Testis (tissue), 3 donors: ENCODE measurements around the gene EGR4. TPM values are rescaled to one million over a fixed set of nuclear protein-coding genes. Genes with fewer than 3 reads are reported as not detected.

Experiments
- DNase-seq: peaks from one replicate; pipeline ENCODE4 v3.0.0-alpha.2; 2019
- H3K27ac ChIP-seq, 2 donors: fragments of 200-600 bp; sonication (generic); one replicate each; pipeline ENCODE4 v1.5.1; 2019
- H3K27me3 ChIP-seq: fragments of 200-600 bp; sonication (generic); one replicate; pipeline ENCODE4 v1.5.1; 2019
- H3K36me3 ChIP-seq: fragments of 200-600 bp; sonication (generic); one replicate; pipeline ENCODE4 v1.5.1; 2017; ENCODE audit warnings: low read depth; ENCODE audit errors: missing control alignments
- H3K4me1 ChIP-seq: fragments of 200-600 bp; sonication (generic); one replicate; pipeline ENCODE4 v1.5.1; 2019
- H3K4me3 ChIP-seq, 2 donors: fragments of 200-600 bp; sonication (generic); one replicate each; pipeline ENCODE4 v1.5.1; 2017 to 2019
- H3K9me3 ChIP-seq: fragments of 200-600 bp; sonication (generic); one replicate; pipeline ENCODE4 v1.5.1; 2017
- CTCF ChIP-seq, 3 experiments: fragments of 450-650 bp in 2 of 3; fragments of 200-600 bp in 1 of 3; sonication (generic) in 1 of 3; IDR thresholded peaks; one replicate each; pipeline ENCODE4 v1.5.1; 2016 to 2019; ENCODE audit warnings: antibody characterized with exemption in 3 of 3, mild to moderate bottlenecking in 2 of 3, moderate library complexity in 1 of 3
- POLR2A ChIP-seq: fragments of 450-650 bp; IDR thresholded peaks from one replicate; pipeline ENCODE4 v1.6.1; 2017; ENCODE audit warnings: antibody characterized with exemption, mild to moderate bottlenecking, moderate library complexity
- WGBS, 2 donors: methylation state at CpG; one replicate each; pipeline ENCODE4 v1.1.5; 2018; 5-methylcytosine and 5-hydroxymethylcytosine counted together
- intact Hi-C: fragments of 100-400 bp; cut with DNase I; formaldehyde crosslinking; loops from one replicate; pipeline ENCODE4 v1.15.1; 2023; ENCODE audit warnings: low total_unique reads
- polyA plus RNA-seq: library from polyadenylated mRNA; stranded (reverse); fragments of 350-450 nt; fragmentation: Illumina TruSeq; extraction: RNeasy Lipid Tissue Mini Kit (QIAGEN cat#74804); gene quantifications from one replicate; pipeline ENCODE4 v1.2.3, GENCODE V29; 2014; ENCODE audit warnings: low read depth, low replicate concordance; ENCODE audit not compliant: insufficient read depth
- total RNA-seq, 2 donors: library from RNA; depleted of rRNA; stranded (reverse); fragments of >200 nt; gene quantifications; one replicate each; pipeline ENCODE4 v1.2.3, GENCODE V29; 2016

Gene EGR4
- total and polyA plus RNA-seq, 3 donors from 2014 or later = 4.6 to 14.9 (median 12.5) TPM

GRCh38 chr2:73307720-73308119 lies 14.4 kb upstream of the EGR4 start:
- no peaks in the 10 kb centered on the region for H3K36me3 ChIP-seq
- H3K9me3 ChIP-seq = no peaks in the 10 kb centered on the region
- H3K4me1 ChIP-seq = no peaks in the 10 kb centered on the region
- no peak for DNase-seq
- H3K27me3 ChIP-seq = no peaks in the 10 kb centered on the region
- H3K4me3 ChIP-seq = no peak overlapping the region
- no peak overlapping the region for H3K27ac ChIP-seq
- intact Hi-C loops = no loop called here
- 69 to 70% methylated on average over 2 to 9 of the region's 9 CpGs for WGBS, 2 donors
- TF ChIP-seq POLR2A (no peak), CTCF (IDR thresholded peaks at IDR 0.05) (no peak)

GRCh38 chr2:73301636-73302035 lies 8.3 kb upstream of the EGR4 start:
- no peaks in the 10 kb centered on the region for H3K27me3 ChIP-seq
- TF ChIP-seq POLR2A = no peak
- no peak for TF ChIP-seq CTCF (IDR thresholded peaks at IDR 0.05)
- no peaks in the 10 kb centered on the region for H3K4me1 ChIP-seq
- WGBS, 2 donors = 78 to 81% methylated on average over 4 of the region's 4 CpGs
- DNase-seq = no peak
- no peak overlapping the region for H3K27ac ChIP-seq
- H3K9me3 ChIP-seq = no peaks in the 10 kb centered on the region
- intact Hi-C loops = no loop called here
- H3K36me3 ChIP-seq = no peaks in the 10 kb centered on the region
- no peak overlapping the region for H3K4me3 ChIP-seq

GRCh38 chr2:73300926-73301325 lies 7.6 kb upstream of the EGR4 start:
- Histone ChIP-seq H3K9me3 (no peaks in the 10 kb centered on the region), H3K4me3 (no peak overlapping the region), H3K27ac (no peak overlapping the region), H3K4me1 (no peaks in the 10 kb centered on the region), H3K36me3 (no peaks in the 10 kb centered on the region), H3K27me3 (no peaks in the 10 kb centered on the region)
- no peak for DNase-seq
- intact Hi-C loops = no loop called here
- 69 to 70% methylated on average over 3 of the region's 3 CpGs for WGBS, 2 donors
- no peak for TF ChIP-seq POLR2A
- TF ChIP-seq CTCF (IDR thresholded peaks at IDR 0.05) = no peak

GRCh38 chr2:73297586-73297985 lies 4.2 kb upstream of the EGR4 start:
- H3K9me3 ChIP-seq = no peaks in the 10 kb centered on the region
- no peaks in the 10 kb centered on the region for H3K27me3 ChIP-seq
- H3K27ac ChIP-seq = no peak overlapping the region
- H3K4me1 ChIP-seq = no peaks in the 10 kb centered on the region
- H3K4me3 ChIP-seq = no peak overlapping the region
- H3K36me3 ChIP-seq = no peaks in the 10 kb centered on the region
- intact Hi-C loops = no loop called here
- WGBS, 2 donors = 62 to 78% methylated on average over 4 of the region's 4 CpGs
- TF ChIP-seq CTCF (IDR thresholded peaks at IDR 0.05) = no peak
- TF ChIP-seq POLR2A = no peak
- no peak for DNase-seq

GRCh38 chr2:73297151-73297559 lies 3.8 kb upstream of the EGR4 start:
- no peaks in the 10 kb centered on the region for H3K27me3 ChIP-seq

More at GRCh38 chr2:73297151-73297559, 3.8 kb upstream of the EGR4 start:
- Histone ChIP-seq H3K36me3 (no peaks in the 10 kb centered on the region), H3K4me3 (no peak overlapping the region), H3K4me1 (no peaks in the 10 kb centered on the region), H3K27ac (no peak overlapping the region), H3K9me3 (no peaks in the 10 kb centered on the region)
- DNase-seq = no peak
- intact Hi-C loops = no loop called here
- no peak for TF ChIP-seq CTCF (IDR thresholded peaks at IDR 0.05)
- no peak for TF ChIP-seq POLR2A
- 24 to 35% methylated on average over 2 of the region's 2 CpGs for WGBS, 2 donors
